GM18526 (cell line): ENCODE results near the gene CORO1C.

ENCODE experiments used
- POLR2A ChIP-seq: IDR thresholded peaks from 3 replicates; pipeline ENCODE4 v1.6.1; 2011; ENCODE audit not compliant: insufficient read length; ENCODE audit errors: extremely low read depth

CORO1C gene

GRCh38 chr12:108679106-108679681 is 52.1 kb downstream of the CORO1C start:
- TF ChIP-seq POLR2A: no peak

- TF ChIP-seq POLR2A: no peak
Observed at GRCh38 chr12:108678104-108678730, 53.1 kb downstream of the CORO1C start.

GRCh38 chr12:108677381-108677780 is 53.9 kb downstream of the CORO1C start:
- TF ChIP-seq POLR2A: no peak

- TF ChIP-seq POLR2A: no peak
Observed at GRCh38 chr12:108676707-108677106, 54.6 kb downstream of the CORO1C start.

GRCh38 chr12:108675792-108676191 is 55.5 kb downstream of the CORO1C start:
- no peak for TF ChIP-seq POLR2A

- TF ChIP-seq POLR2A: no peak
Observed at GRCh38 chr12:108672054-108672453, 59.3 kb downstream of the CORO1C start.

GRCh38 chr12:108671110-108671509 is 60.2 kb downstream of the CORO1C start:
- no peak for TF ChIP-seq POLR2A

- no peak for TF ChIP-seq POLR2A
Observed at GRCh38 chr12:108670066-108670631, 61.2 kb downstream of the CORO1C start.

- no peak for TF ChIP-seq POLR2A
Observed at GRCh38 chr12:108668542-108668941, 62.8 kb downstream of the CORO1C start.

- TF ChIP-seq POLR2A: no peak
Observed at GRCh38 chr12:108668063-108668462, 63.3 kb downstream of the CORO1C start.

- no peak for TF ChIP-seq POLR2A
Observed at GRCh38 chr12:108667349-108667748, 64.0 kb downstream of the CORO1C start.

- TF ChIP-seq POLR2A: no peak
Observed at GRCh38 chr12:108666401-108666881, 64.9 kb downstream of the CORO1C start.

GRCh38 chr12:108665608-108666202 is 65.6 kb downstream of the CORO1C start:
- no peak for TF ChIP-seq POLR2A

GRCh38 chr12:108664338-108665258 is 66.7 kb downstream of the CORO1C start:
- no peak for TF ChIP-seq POLR2A
